ENCODE measurements around the gene SLC22A7. TPM values are rescaled to one million over a fixed set of nuclear protein-coding genes. Genes with fewer than 3 reads are reported as not detected.

Gene SLC22A7
- total and polyA plus RNA-seq, 2 of the 8 experiments (the other 6 are each of a cell fraction or from before 2014, with no cell fraction given): not detected

- no peak overlapping the region for H3K9ac ChIP-seq (replicated peaks in 1 of 4; ENCODE audit: extremely low read depth in 1 of 4, low read depth in 3 of 4, low read length in 3 of 4)
- H3K4ac ChIP-seq (replicated peaks; ENCODE audit: insufficient read length, low read depth, low read length): no peak overlapping the region
- H3K4me1 ChIP-seq (replicated peaks in 1 of 4; ENCODE audit: control insufficient read depth in 3 of 4, insufficient read depth in 4 of 4, low read length in 3 of 4): no peaks in the 10 kb centered on the region
- WGBS, 2 experiments (ENCODE audit: extremely low coverage in 1 of 2, insufficient coverage in 1 of 2, insufficient read length in 1 of 2, insufficient replicate concordance in 2 of 2, low coverage in 1 of 2, low lambda C conversion rate in 2 of 2, missing lambda C conversion rate in 1 of 2): 84% methylated on average over 5 of the region's 5 CpGs; no CpG with 5 or more reads in 1 of the 2 experiments
- H3K4me3 ChIP-seq (ENCODE audit: extremely low read depth in 1 of 4, insufficient read depth in 2 of 4, low read depth in 3 of 4, low read length in 4 of 4): no peak overlapping the region
- no peak overlapping the region for H3K27ac ChIP-seq (ENCODE audit: low read depth, low read length)
- TF ChIP-seq BCL11A (IDR thresholded peaks at IDR 0.05; ENCODE audit: low read depth in 2 of 2, low read length in 2 of 2) (no peak), JUN (IDR thresholded peaks at IDR 0.05; ENCODE audit: low read depth, low read length) (no peak), SIN3A (conservative IDR thresholded peaks at IDR 0.05 in 1 of 2, IDR thresholded peaks at IDR 0.05 in 1 of 2; ENCODE audit: low read depth in 1 of 2, low read length in 2 of 2) (no peak)
- no peaks in the 10 kb centered on the region for H3K79me1 ChIP-seq (ENCODE audit: low read depth, low read length)
- no peak overlapping the region for H2BK5ac ChIP-seq (ENCODE audit: low read depth, low read length)
- H2AFZ ChIP-seq (ENCODE audit: low read length): no peak overlapping the region
- DNase-seq (ENCODE audit: low read depth in 1 of 2, low spot score in 2 of 2) (no peak), FAIRE-seq (no peak)
- H3K18ac ChIP-seq (ENCODE audit: extremely low read depth, low read length): no peak overlapping the region
- no peak overlapping the region for H2BK12ac ChIP-seq (ENCODE audit: low read depth, low read length)
- peaks cover 0 to 2% of the 10 kb centered on the region in 2 experiments for H4K20me1 ChIP-seq (replicated peaks in 1 of 2; ENCODE audit: control insufficient read depth in 1 of 2, insufficient read depth in 2 of 2, low read length in 2 of 2)
- no peak overlapping the region for H3K23ac ChIP-seq (ENCODE audit: insufficient read length)
- no peak overlapping the region for H2BK20ac ChIP-seq (ENCODE audit: low read length)
- H4K5ac ChIP-seq (ENCODE audit: insufficient read length, low read depth, low read length): no peak overlapping the region
- ChIA-PET POLR2A (ENCODE audit: partially characterized antibody) (no interaction called here), CTCF (ENCODE audit: partially characterized antibody) (interaction anchor here (1.6 to 9.4 kb wide), 7 partner anchors 8 to 245 kb away, joined by 4 to 78 read pairs (median 24); partner anchors contain the start of gene CRIP3)
- H4K8ac ChIP-seq (ENCODE audit: extremely low read depth, insufficient read depth, low read length): no peak overlapping the region
- no peaks in the 10 kb centered on the region for H3K9me3 ChIP-seq (ENCODE audit: insufficient read depth in 2 of 2, low read depth in 1 of 2, low read length in 1 of 2)
- H3K14ac ChIP-seq (ENCODE audit: insufficient read length): no peak overlapping the region
- H2AK5ac ChIP-seq (ENCODE audit: low read depth, low read length): no peak overlapping the region
- no peak overlapping the region for H4K91ac ChIP-seq (replicated peaks; ENCODE audit: insufficient read length, low read length)
- H2BK15ac ChIP-seq (ENCODE audit: low read length): no peak overlapping the region
- no peak overlapping the region for H3K4me2 ChIP-seq (ENCODE audit: insufficient read depth in 1 of 2, low read depth in 2 of 2, low read length in 2 of 2)
- H3K36me3 ChIP-seq (ENCODE audit: control insufficient read depth in 2 of 4, insufficient read depth in 4 of 4, low read length in 3 of 4): no peaks in the 10 kb centered on the region
- H3K79me2 ChIP-seq (ENCODE audit: control insufficient read depth in 1 of 2, insufficient read depth in 2 of 2, low read length in 2 of 2): no peaks in the 10 kb centered on the region
- H2BK120ac ChIP-seq (replicated peaks; ENCODE audit: low read depth, low read length): no peak overlapping the region
- no peaks in the 10 kb centered on the region for H3K23me2 ChIP-seq (ENCODE audit: low read depth, low read length)
- H3K27me3 ChIP-seq (replicated peaks in 1 of 4; ENCODE audit: control insufficient read depth in 3 of 4, extremely low read depth in 1 of 4, insufficient read depth in 3 of 4, low read length in 3 of 4): no peaks in the 10 kb centered on the region
- no peak overlapping the region for H3K56ac ChIP-seq (replicated peaks; ENCODE audit: insufficient read length, low read depth, low read length)
Measured at GRCh38 chr6:43261198-43261597, 36.9 kb upstream of the SLC22A7 start.
